UCSD-AML1 (cell line): Measurements from ENCODE around the gene TRIM63.

ENCODE experiments used
- DNase-seq: peaks from one replicate; lab custom pipeline; 2025; ENCODE audit not compliant: unreplicated experiment; lab: John Stamatoyannopoulos, UW

The TRIM63 gene

DNA sequence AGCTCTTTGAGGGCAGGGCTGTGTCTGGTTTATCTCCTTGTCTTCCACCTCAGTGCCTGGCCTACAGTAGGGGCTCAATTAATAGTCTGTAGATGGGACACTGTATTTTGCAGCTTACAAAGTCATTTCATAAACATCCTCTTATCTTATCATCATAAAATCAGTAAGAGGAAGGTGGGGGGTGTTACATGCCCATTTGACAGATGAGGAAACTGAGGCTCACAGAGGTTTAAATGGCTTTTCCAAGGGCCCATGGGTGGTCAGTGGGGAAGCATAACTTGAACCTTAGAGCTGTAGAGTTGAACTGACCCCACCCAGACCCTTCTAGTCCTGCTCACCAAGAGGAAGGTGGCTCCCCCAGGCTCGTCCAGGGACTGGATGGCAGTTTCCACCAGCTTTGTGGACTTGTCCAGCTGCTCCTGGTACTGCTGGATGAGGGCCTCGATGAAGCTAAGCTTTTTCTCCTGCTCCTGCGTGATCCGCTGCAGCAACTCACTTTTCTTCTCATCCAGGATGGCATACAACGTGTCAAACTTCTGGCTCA, 9.3 kb downstream of the TRIM63 start:
- no peak for DNase-seq

DNA sequence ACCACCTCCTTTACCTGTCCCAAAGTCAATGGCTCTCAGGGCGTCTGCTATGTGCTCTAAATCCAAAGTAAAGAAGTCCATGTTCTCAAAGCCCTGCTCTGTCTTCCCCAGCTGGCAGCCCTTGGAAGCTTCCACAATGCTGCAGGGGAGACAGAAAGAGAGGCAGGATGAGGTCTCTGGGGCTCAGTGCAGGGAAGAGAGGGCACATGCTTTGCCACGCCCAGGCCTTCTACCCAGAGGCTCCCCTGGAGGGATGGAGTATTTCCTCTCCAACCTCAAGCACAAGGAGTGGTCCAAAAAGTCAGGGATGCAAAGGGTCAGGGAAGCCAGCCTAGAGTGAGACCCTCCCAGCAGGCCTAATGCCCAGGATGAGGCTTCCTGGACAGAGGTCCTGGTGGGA, 10.2 kb downstream of the TRIM63 start:
- DNase-seq = no peak

DNA sequence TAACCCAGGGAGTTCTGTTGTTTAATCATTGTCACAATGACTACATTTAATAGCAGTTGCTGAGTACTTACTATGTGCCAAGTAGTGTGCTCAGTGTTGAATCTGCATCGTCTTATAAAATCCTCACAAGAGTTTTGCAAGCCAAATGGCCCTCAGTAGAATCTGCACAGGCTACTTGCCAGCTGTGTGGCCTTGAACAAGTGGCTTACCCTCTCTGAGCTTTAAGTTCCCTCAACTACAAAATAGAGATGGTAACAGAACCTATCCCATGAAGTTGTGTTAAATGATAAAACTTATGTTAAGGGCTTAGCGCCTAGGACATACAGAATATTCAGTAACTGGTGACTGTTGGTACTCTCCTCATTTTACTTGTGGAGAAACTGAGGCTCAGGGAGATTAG, 12.4 kb downstream of the TRIM63 start:
- no peak for DNase-seq

DNA sequence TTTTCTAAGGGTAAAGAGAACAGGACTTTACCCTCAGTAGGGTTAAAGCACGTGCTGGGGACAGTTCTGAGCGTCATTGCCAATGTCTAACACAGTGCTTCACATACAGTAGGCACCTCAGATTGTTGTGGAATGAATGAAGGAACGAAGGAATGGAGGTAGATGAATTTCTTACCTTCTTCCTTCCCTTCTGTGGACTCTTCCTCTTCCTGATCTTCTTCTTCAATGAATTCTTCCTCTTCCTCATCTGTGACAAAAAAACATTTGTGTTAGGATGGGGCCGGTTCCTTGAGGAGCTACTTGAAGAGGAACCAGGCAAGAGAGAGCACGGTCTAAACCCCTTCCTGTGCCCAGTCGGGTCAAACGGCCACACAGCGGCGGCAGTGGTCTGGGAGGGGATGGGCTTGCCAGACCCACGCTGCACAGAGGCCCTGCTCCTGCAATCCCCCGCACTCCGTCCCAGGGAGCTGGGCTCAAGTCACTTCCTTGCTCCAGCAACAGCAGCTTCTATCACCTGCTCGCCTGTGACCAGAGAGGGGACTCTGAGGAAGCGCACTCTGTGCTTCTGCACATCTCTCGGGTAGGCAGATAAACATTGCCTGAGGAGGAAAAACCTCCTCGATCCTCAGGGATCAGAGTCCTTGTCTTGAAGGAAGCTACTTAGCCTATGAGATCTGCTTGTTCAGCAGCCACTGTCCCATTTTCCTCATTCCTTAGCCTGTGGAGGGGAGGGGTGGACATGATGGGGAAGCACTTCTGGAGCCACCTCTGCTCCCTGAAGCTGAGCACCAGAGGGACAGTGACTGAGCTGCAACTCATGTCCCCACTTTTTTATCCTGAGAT, 13.5 kb downstream of the TRIM63 start:
- peak; percentile 36 for DNase-seq

DNA sequence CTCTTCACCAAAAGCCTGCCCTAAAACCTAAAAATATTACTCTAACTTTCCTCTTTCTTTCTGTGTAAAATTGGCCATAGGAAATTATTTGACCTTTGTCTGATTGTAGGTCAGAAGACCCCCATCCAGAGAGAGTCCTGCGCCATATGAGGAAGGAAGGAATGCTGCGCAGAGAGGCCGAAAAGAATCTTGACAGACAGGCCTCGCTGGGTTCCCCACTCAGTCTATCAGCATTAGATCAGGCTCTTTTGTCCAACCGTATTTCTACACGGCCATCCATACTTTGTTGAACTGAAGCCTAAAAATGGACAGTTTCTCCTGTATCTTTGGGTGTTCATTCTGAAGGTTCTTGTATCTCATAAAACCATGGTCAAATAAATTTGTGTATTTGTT, 17.2 kb downstream of the TRIM63 start:
- no peak for DNase-seq

DNA sequence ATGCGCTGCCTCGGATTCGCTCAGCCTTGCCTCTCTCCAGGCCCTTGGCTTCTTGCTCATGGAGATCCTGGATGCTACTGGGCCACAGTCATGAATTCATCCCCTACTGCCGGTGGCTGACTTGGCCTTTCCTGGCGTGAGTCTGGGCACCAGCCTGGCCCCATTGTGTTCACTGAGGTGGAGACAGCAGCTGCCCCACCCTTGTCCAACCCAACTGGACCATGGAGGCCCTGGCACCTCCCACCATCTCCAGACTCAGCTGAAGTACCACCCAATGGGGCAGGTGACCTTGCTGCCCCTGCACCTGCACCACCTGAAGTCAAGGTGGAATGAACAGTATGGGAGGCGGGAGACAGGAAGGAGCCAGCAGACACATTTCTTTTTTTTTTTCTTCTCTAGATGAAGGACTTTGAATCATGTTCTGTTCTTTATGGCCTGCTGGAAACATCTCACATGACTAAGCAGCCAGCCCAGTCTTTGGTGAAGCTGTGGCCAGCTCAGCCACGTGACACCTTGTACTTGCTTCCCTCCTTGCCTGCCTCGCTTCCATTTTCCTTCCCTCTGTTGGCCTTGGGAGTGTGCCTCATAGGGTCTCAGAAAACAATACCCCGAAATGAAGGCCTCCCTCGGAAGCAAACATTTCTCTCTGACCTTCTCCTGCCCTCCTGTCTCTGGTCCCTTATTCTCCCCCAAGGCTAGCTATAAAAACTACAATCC, 17.7 kb downstream of the TRIM63 start:
- DNase-seq = peak; percentile 29

DNA sequence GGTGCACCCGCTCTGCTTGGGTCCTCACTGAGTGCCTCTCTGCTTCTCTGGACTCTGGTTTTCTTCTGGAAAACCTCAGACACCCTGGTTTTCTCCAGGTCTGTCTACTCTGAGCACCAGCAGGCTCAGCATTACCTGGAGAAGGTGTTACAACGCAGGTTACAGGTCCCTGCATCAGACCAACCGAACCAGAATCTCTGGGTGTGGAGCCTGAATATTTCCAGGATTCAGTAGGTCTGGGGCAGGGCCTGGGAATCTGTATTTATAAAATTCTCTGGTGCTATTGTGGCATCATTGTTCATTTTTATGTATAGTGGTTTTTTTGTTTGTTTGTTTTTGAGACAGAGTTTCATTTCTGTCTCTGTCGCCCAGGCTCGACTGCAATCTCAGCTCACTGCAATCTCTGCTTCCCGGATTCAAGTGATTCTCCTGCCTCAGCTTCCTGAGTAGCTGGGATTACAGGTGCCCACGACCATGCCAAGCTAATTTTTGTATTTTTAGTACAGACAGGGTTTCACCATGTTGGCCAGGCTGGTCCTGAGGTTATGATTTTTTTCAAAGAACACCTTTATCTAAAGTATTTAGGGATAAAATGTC, 20.1 kb downstream of the TRIM63 start:
- no peak for DNase-seq

DNA sequence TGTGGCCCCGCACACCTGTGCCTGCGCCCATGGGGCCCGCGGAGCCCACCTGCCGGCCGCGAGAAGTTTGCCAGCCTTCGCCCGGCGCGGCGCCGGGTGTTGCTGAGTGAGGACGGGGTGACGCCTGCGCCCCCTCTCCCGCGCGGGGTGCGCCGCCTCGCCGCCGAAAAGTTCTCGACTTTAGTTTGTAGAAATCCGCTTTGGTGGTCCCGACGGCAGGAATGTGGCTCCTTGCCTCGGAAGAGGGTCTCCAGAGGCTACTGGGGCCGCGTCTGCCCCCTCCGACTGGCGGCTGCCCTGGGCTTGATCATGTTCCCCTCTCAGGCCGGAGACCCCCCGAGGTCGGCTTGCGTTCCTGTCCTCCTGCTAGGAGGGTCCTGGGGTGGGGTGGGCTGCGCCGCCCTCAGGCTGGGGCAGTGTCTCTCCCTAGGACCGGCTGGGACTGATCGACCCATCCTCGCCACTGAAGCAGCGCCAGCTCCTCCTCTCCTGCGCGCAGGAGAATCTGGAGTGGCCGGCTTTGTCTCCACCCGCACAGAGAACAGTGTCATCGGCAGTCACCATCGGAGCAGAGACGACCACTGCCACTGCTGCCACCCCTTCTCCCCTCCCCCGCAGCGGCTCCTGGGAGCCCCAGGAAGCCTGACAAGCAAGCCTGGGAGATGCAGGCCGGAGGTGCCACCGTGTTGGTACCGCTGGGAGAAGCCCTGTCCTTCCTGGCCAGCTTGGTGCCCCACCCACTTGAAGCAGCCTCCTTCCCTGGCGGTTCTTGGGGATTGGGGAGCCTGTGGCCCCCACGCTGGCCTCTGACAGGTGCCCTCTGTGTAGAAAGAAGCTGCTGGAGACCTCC, 21.0 kb downstream of the TRIM63 start:
- DNase-seq = no peak

DNA sequence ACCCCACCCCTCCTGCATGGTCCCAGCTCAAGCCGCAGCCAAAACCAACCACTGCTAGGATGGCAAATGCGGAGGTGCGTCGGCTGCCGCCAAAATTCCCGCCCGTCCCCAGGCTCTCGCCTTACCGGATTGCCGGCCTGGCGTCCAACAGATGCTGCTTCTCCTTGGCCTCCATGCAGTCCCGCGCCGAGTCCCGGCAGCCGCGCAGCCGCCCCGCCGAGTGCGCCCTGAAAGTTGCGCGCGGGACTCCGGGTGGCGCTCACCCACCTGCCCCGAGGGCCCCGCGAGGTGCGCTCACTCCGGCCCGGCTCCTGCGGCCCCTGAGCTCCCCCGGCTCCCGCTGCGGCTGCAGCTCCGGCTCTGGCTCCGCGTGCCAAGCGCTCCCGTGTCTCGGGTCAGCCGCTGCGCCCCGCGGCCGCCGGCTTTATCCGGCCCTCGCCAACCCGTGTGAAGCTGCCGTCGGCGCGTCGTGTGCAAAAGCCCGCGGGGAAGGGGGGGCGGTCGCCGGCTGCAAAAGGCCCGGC, 21.6 kb downstream of the TRIM63 start, which contains the start of gene SLC30A2:
Gene SLC30A2, minus strand, starts transcription at position 397 of the 524 bp plus-strand sequence. Its CDS starts 222 bp downstream, at position 175.
- DNase-seq = no peak

DNA sequence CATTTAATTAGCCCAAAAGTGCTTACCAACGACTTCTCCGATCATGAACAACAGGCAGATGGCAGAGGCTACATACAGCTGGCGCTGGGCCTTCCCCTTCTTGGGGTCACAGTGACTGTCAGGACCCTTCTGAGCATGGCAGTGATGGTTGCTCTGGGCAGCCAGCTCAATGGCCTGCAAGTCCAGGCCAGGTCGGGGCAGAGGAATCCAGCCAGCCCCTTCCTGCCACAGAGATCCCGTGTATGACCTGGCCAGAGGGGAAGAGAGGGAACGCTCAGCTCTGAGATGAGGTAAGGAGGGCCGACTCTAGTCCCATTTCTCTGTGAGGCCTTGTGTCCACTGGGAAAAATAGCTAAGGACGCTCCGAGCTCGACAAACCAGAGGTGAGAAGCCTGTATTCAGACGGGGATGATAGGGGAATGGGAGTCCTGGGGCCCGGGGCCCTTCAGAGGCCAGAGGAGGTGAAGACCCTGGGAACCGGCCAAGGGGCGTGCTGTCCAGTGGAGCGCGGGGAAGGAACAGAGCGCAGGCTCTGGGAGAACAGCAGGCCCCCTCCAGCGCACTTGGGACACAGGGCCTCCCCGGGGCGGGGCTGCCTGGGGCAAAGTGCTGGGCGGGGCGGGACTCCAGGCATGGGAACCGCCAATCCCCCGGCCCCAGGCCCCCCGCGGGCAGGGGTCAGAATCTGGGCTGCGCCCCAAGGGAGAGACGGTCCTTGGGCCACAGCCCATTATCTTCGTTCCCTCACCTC, 22.3 kb downstream of the TRIM63 start:
- no peak for DNase-seq

DNA sequence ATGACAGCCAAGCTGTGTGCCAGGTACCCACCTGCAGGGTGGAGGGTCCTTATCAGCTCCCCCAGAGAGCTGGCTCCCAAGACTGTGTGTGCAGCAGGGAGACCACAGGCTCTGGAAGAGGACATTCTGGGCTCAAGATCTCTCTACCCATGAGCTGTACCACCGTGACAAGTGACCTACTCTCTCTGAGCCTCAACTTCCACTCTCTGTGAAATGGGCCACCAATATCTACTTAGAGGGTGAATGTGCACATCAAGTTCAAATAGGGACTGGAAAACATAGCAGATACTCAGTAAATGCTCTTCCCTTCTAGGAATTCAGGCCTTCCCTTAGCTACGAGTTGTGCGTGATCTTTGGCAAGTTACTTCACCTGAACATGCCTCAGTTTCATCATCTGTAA, 23.0 kb downstream of the TRIM63 start:
- no peak for DNase-seq

DNA sequence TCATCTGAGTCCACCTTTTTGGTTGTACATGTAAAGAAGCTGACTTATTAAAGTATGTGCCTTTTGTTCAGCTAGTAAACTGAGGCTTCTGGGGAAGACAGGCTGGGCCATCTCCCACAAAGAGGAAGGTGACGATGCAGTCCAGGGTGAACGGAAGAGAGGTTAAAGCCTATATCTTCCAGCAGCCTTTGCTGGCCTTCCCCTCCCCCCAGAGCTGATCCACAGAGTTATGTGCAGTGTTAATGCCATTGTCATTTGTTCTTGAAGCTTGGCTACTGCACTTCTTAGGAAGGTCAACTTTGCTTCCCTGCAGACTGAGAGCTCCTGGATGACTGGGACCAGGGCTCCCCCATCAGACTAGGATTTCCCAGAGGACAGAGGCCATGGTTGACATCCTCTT, 23.7 kb downstream of the TRIM63 start:
- DNase-seq = no peak

DNA sequence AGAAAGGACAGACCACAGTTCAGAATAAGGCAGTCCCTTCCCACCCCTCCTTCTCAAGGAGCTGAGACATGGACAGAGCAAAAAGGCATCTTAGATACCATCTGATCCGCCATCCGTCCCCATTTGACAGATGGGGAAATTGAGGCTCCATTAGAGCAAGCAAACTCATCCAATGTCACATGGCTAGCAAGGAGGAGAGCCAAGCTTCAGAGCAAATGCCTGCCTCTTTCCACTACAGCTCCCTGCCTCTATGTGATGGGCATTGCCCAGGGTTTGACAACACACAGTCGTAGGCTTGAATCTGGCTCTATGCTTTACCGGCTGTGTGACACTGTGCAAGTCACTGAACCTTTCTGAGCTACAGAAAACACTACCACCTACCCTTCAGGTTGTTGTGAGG, 25.5 kb downstream of the TRIM63 start:
- DNase-seq = no peak

DNA sequence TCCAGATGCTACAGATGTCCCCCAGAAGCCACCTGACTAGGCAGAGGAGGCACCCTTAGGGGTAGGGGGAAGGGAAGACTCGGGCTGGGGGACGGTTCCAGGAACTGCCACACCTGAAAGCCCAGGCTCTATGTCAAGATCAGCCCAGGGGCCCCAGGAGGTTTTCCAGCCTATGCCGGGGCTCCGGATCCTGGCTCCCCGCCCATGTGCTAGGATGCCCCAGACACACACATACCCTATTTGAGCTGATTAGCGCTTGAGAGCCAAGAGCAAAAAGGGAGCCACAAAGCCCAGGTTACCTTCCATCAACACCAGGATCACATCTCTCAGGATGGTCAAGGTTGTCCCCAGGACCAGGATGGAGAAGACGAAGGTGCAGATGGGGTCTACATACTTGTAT, 26.0 kb downstream of the TRIM63 start:
- DNase-seq = no peak

DNA sequence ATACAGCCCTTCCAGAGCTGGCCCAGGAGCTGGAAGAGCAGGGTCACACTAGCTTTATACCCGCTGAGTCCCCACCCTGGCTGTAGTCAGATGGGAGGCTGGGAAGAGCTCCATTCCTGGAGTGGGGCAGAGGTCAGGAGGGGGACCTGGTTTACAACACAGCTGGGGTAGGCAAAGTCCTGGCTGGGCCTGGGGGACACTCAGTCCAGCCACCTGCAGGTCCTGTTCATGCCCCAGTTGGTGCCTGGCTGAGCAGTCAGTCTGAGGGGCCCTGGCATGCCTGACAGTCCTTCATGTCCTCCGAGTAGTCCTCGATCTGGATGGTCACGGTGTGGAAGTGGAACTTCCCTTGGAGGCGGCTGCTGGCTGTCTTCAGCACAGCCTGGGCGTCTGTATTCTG, 28.5 kb downstream of the TRIM63 start:
- no peak for DNase-seq

DNA sequence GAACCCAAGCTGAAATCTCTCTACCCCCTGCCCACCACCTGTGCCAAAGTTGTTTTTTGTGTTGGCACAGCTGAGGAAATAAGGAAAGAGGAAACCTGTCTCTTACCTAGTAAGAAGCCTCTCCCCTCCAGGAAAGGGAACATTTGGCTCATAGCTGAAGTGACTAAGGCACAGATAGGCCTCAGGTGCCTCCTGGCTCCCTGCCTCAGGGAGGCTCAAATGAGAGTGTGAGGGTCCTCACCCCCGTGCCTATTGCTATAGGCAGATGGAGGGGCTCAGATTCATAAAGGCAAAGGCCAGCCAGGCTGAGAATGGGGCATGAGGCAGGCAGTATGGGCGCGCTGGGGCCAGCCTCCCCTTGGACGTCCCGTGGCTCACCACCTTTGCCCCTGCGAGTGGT, 29.0 kb downstream of the TRIM63 start:
- DNase-seq = no peak

DNA sequence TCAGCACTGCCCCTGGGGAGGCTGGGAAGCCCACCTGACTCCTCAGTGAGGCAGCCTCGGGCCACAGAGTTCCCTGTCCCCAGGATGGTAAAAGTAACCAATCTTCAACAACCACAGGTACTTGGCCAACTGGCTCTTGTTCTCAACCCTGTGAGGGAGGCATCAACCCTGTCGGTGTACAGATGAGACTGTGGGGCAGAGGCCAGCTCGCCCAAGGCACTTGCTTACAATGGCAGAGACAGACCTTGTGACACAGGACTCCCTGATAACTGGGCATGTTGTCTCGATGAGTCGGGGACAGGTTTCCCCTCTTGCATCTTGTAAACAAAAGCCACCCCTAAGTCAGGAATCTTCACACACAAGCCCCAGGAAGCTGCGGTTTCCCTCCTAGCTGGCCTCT, 29.5 kb downstream of the TRIM63 start:
- DNase-seq = no peak

DNA sequence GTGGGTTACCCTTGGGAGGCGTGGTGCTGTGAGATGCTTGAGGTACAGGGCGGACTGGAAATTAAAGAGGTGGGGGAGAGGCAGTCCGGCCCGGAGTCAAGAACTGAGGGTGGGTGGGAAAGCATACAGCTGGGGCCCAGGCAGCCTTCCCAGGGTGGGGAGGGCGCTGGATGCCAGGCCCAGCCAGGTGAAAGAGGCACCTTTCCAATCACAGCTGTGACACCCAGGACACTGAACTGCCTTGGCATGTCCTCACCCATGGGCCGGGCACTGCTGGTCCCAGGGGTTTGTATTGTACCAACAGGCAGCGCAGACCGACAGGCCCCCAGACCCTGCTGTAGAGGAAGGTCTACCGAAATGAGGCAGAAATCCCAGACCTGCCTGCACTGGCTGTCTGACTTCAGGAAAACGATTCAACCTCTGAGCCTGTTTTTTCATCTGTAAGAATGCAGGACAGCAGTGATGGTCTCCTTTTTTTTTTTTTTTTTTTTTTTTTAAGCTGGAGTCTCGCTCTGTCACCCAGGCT, 30.6 kb downstream of the TRIM63 start:
- no peak for DNase-seq

DNA sequence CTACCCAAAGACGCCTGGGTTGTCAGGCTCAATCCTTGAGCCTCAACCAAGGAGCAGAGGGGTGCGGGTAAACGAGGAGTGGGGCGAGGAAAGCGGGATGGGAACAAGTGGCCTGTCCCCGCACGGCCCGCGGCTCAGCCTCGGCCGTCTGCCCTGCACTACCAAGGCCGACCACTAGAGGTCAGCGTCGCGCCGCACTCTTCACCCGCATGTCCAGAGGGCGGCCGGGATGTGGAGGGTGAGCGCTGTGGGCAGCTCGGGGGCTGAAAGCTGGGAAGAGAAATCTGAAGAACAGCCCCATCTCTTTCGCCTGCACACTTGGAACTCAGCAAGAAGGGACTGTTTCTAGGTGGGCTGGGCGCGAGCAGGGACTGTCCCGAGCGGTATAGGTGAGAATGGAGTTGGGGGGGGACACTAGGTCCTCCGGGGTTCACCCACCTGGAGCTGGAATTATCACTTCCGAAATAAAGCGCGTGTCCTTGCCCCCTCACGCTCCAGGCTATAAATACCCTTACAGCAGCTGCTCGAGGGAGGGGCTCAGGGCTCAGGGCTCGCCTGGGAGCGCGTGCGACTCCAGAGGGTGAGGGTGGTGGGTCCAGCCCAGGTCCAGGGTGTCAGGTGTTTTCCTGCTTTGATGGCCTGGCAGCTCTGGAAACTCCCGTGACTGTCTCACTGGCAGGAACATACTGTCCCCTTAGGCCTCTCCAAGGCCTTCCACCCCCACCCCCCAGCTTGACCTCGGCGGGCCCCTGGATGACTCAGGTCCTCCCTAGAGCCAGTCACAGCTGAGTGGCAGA, 31.3 kb downstream of the TRIM63 start:
- peak; percentile 82 for DNase-seq
